CD14-positive monocyte (primary cell): ENCODE data around the gene POC1B. TPM values are rescaled to one million over a fixed set of nuclear protein-coding genes. Genes with fewer than 3 reads are reported as not detected.

ENCODE experiments used
- DNase-seq, 3 donors: peaks; one replicate each; pipeline ENCODE4 v3.0.0-alpha.2; 2011 to 2022
- H2AFZ ChIP-seq: 2 replicates; pipeline ENCODE4 v1.6.0; 2012; ENCODE audit warnings: mild to moderate bottlenecking, low read depth, low read length, inconsistent platforms; ENCODE audit not compliant: insufficient read depth, poor library complexity, severe bottlenecking
- H3K27ac ChIP-seq, 2 donors: 1 replicate in 1 of 2; 2 replicates in 1 of 2; pipeline ENCODE4 v1.5.1; 2012 to 2013; ENCODE audit warnings: low read length in 2 of 2, control low read depth in 1 of 2, inconsistent platforms in 1 of 2, low read depth in 1 of 2, mild to moderate bottlenecking in 1 of 2
- H3K27me3 ChIP-seq, 2 donors: one replicate each; pipeline versions ENCODE4 v1.6.0 to v1.6.1; 2011 to 2013; ENCODE audit warnings: low read length in 2 of 2; ENCODE audit not compliant: control insufficient read depth in 2 of 2, insufficient read depth in 2 of 2
- H3K36me3 ChIP-seq, 2 donors: replicated peaks in 1 of 2; 1 replicate in 1 of 2; 2 replicates in 1 of 2; pipeline versions ENCODE4 v1.5.1 to v1.6.1; 2012 to 2013; ENCODE audit warnings: low read length in 2 of 2, control low read depth in 1 of 2, inconsistent platforms in 1 of 2, mild to moderate bottlenecking in 1 of 2; ENCODE audit not compliant: insufficient read depth in 2 of 2, control insufficient read depth in 1 of 2
- H3K4me1 ChIP-seq, 2 donors: 1 replicate in 1 of 2; 2 replicates in 1 of 2; pipeline versions ENCODE4 v1.5.1 to v1.6.1; 2012 to 2013; ENCODE audit warnings: low read length in 2 of 2, control low read depth in 1 of 2, inconsistent platforms in 1 of 2, mild to moderate bottlenecking in 1 of 2, moderate library complexity in 1 of 2; ENCODE audit not compliant: insufficient read depth in 2 of 2, control insufficient read depth in 1 of 2
- H3K4me2 ChIP-seq: replicated peaks from 2 replicates; pipeline ENCODE3; 2012; ENCODE audit warnings: low read length, moderate library complexity, mild to moderate bottlenecking; ENCODE audit not compliant: poor library complexity, severe bottlenecking; ENCODE audit errors: extremely low read depth
- H3K4me3 ChIP-seq, 3 experiments: fragments of 200-600 bp in 1 of 3; sonication (generic) in 1 of 3; replicated peaks in 1 of 3; 1 replicate in 2 of 3; 2 replicates in 1 of 3; pipeline ENCODE4 v1.5.1; 2011 to 2013; ENCODE audit warnings: low read length in 3 of 3, mild to moderate bottlenecking in 3 of 3, control low read depth in 2 of 3, low read depth in 2 of 3, inconsistent platforms in 1 of 3, moderate library complexity in 1 of 3
- H3K79me2 ChIP-seq: 2 replicates; pipeline ENCODE4 v1.6.0; 2012; ENCODE audit warnings: mild to moderate bottlenecking, control low read depth, inconsistent platforms, low read length, moderate library complexity; ENCODE audit not compliant: insufficient read depth
- H3K9ac ChIP-seq: 2 replicates; pipeline ENCODE4 v1.6.0; 2017; ENCODE audit warnings: low read length, mild to moderate bottlenecking; ENCODE audit not compliant: insufficient read depth, poor library complexity, severe bottlenecking
- H3K9me3 ChIP-seq, 2 donors: replicated peaks in 1 of 2; 1 replicate in 1 of 2; 2 replicates in 1 of 2; pipeline versions ENCODE4 v1.5.1 to v1.6.1; 2012 to 2013; ENCODE audit warnings: low read length in 2 of 2, control low read depth in 1 of 2; ENCODE audit not compliant: control insufficient read depth in 1 of 2, insufficient read depth in 1 of 2
- H4K20me1 ChIP-seq: 2 replicates; pipeline ENCODE4 v1.6.0; 2012; ENCODE audit warnings: mild to moderate bottlenecking, low read length, control low read depth, moderate library complexity; ENCODE audit not compliant: insufficient read depth
- H3K27ac Mint-ChIP-seq, 7 donors: one replicate each; pipeline ENCODE4 v1.8.0; 2020; ENCODE audit warnings: mild to moderate bottlenecking in 7 of 7, mixed read lengths in 7 of 7, moderate library complexity in 6 of 7, inconsistent platforms in 2 of 7
- H3K27me3 Mint-ChIP-seq, 3 donors: one replicate each; pipeline ENCODE4 v1.8.0; 2021 to 2022; ENCODE audit warnings: low read depth in 3 of 3, mild to moderate bottlenecking in 3 of 3, mixed read lengths in 3 of 3, moderate library complexity in 3 of 3, inconsistent platforms in 1 of 3
- H3K36me3 Mint-ChIP-seq, 2 donors: one replicate each; pipeline ENCODE4 v1.8.0; 2020; ENCODE audit warnings: mixed read lengths in 2 of 2, inconsistent platforms in 1 of 2, mild to moderate bottlenecking in 1 of 2
- H3K4me1 Mint-ChIP-seq: one replicate; pipeline ENCODE4 v1.8.0; 2020; ENCODE audit warnings: mild to moderate bottlenecking, mixed read lengths
- H3K4me3 Mint-ChIP-seq, 2 donors: one replicate each; pipeline ENCODE4 v1.8.0; 2020; ENCODE audit warnings: mild to moderate bottlenecking in 2 of 2, mixed read lengths in 2 of 2, moderate library complexity in 1 of 2
- H3K9me3 Mint-ChIP-seq, 7 donors: one replicate each; pipeline ENCODE4 v1.8.0; 2020 to 2022; ENCODE audit warnings: mixed read lengths in 7 of 7, mild to moderate bottlenecking in 6 of 7, moderate library complexity in 6 of 7, inconsistent platforms in 2 of 7
- CTCF ChIP-seq: fragments of 200-600 bp; IDR thresholded peaks from one replicate; pipeline ENCODE4 v1.8.0; 2022; ENCODE audit warnings: antibody characterized with exemption, mild to moderate bottlenecking
- WGBS: methylation state at CpG from one replicate; pipeline ENCODE4 v1.1.5; 2013; ENCODE audit warnings: missing lambda C conversion rate; ENCODE audit not compliant: insufficient coverage; 5-methylcytosine and 5-hydroxymethylcytosine counted together
- intact Hi-C, 2 donors: fragments of 100-400 bp; cut with micrococcal nuclease; formaldehyde crosslinking; loops; one replicate each; pipeline versions ENCODE4 v1.15.0 to v1.15.1; 2023
- polyA plus RNA-seq, 3 donors: library from polyadenylated mRNA; depleted of rRNA in 1 of 3; unstranded in 2 of 3; stranded (reverse) in 1 of 3; fragments of 300-500 nt in 2 of 3; fragments of >200 nt in 1 of 3; fragmentation: Illumina TruSeq in 2 of 3; gene quantifications; 1 replicate in 2 of 3; 2 replicates in 1 of 3; pipeline ENCODE4 v1.2.3, GENCODE V29; 2012 to 2021

Gene POC1B
- polyA plus RNA-seq, 3 donors = 8.4 to 32.0 (median 29.7) TPM

- Histone ChIP-seq H2AFZ (no peak overlapping the region), H3K4me2 (no peak overlapping the region), H3K9ac (no peak overlapping the region), H3K9me3 (no peaks in the 10 kb centered on the region), H3K4me1 (peaks cover under 1 to 2% of the 10 kb centered on the region in 2 donors), H4K20me1 (no peaks in the 10 kb centered on the region), H3K27me3 (no peaks in the 10 kb centered on the region), H3K4me3 (no peak overlapping the region), H3K36me3 (no peaks in the 10 kb centered on the region), H3K27ac (no peak overlapping the region), H3K79me2 (no peaks in the 10 kb centered on the region)
- Mint-ChIP-seq H3K36me3 (no peaks in the 10 kb centered on the region), H3K27ac (no peak overlapping the region), H3K4me3 (no peak overlapping the region), H3K27me3 (peaks cover 0 to 6% (median 4%) of the 10 kb centered on the region in 3 donors), H3K9me3 (peaks cover 0 to 5% (median 4%) of the 10 kb centered on the region in 7 donors), H3K4me1 (peaks cover 3% of the 10 kb centered on the region)
- no peak for TF ChIP-seq CTCF
- no CpG with 5 or more reads among the region's 4 CpGs for WGBS
- DNase-seq = no peak
- intact Hi-C loops = no loop called here
Observed at GRCh38 chr12:89411846-89412245, 114.0 kb downstream of the POC1B start.

- no peak overlapping the region for H3K27ac ChIP-seq
- H3K4me2 ChIP-seq = no peak overlapping the region
- no peaks in the 10 kb centered on the region for H3K36me3 ChIP-seq
- Mint-ChIP-seq H3K4me3 (no peak overlapping the region), H3K4me1 (peaks cover 1% of the 10 kb centered on the region), H3K27ac (no peak overlapping the region), H3K9me3 (peaks cover 0 to 5% (median 4%) of the 10 kb centered on the region in 7 donors), H3K36me3 (no peaks in the 10 kb centered on the region), H3K27me3 (peaks cover 0 to 6% (median 6%) of the 10 kb centered on the region in 3 donors)
- H2AFZ ChIP-seq = no peak overlapping the region
- H3K9me3 ChIP-seq = no peaks in the 10 kb centered on the region
- intact Hi-C loops = no loop called here
- H3K79me2 ChIP-seq = no peaks in the 10 kb centered on the region
- no CpG with 5 or more reads among the region's 2 CpGs for WGBS
- H3K4me1 ChIP-seq = peaks cover 2 to 3% of the 10 kb centered on the region in 2 donors
- no peaks in the 10 kb centered on the region for H4K20me1 ChIP-seq
- TF ChIP-seq CTCF = no peak
- no peak overlapping the region for H3K4me3 ChIP-seq
- H3K27me3 ChIP-seq = no peaks in the 10 kb centered on the region
- no peak for DNase-seq
- H3K9ac ChIP-seq = no peak overlapping the region
Observed at GRCh38 chr12:89411234-89411633, 114.6 kb downstream of the POC1B start.
